ENCODE measurements around the gene HSPA14. TPM values are rescaled to one million over a fixed set of nuclear protein-coding genes. Genes with fewer than 3 reads are reported as not detected.

Gene HSPA14
- total RNA-seq, 2 donors from 2014 or later, result 17.1 to 24.9 TPM

GRCh38 chr10:14911801-14912200 is 73.7 kb downstream of the HSPA14 start:
- no peak for TF ChIP-seq CTCF (conservative IDR thresholded peaks at IDR 0.05)
- H3K36me3 Mint-ChIP-seq (ENCODE audit: low read depth), result peaks cover 94% of the 10 kb centered on the region

GRCh38 chr10:14916600-14916999 is 78.5 kb downstream of the HSPA14 start:
- no peaks in the 10 kb centered on the region for H3K4me1 Mint-ChIP-seq
- H3K27me3 Mint-ChIP-seq (ENCODE audit: insufficient read depth), result no peaks in the 10 kb centered on the region
- H3K4me3 ChIP-seq (ENCODE audit: low read length), result peak overlapping the region; percentile 7
- H3K4me1 ChIP-seq (ENCODE audit: control insufficient read depth, insufficient read depth, low read length), result no peaks in the 10 kb centered on the region
- H3K4me3 Mint-ChIP-seq, result no peak overlapping the region
- H3K36me3 Mint-ChIP-seq (ENCODE audit: low read depth), result peaks cover 93% of the 10 kb centered on the region
- H3K9me3 ChIP-seq (ENCODE audit: control insufficient read depth, low read length), result peaks cover 46% of the 10 kb centered on the region
- DNase-seq, result no peak
- H3K27ac ChIP-seq (ENCODE audit: low read depth, low read length), result no peak overlapping the region
- H3K9ac ChIP-seq (ENCODE audit: extremely low read depth, low read length, poor library complexity, severe bottlenecking), result no peak overlapping the region
- H3K27ac Mint-ChIP-seq, result no peak overlapping the region
- H3K9me3 Mint-ChIP-seq, result peaks cover 36% of the 10 kb centered on the region
- WGBS, 2 experiments (ENCODE audit: insufficient coverage in 1 of 2, insufficient read length in 1 of 2), result 94 to 95% methylated on average over 2 of the region's 2 CpGs
- peaks cover 37% of the 10 kb centered on the region for H3K36me3 ChIP-seq (ENCODE audit: control insufficient read depth, insufficient read depth, low read length)
- TF ChIP-seq CTCF (conservative IDR thresholded peaks at IDR 0.05), result no peak
- H3K27me3 ChIP-seq (ENCODE audit: control insufficient read depth, insufficient read depth, low read length, poor library complexity, severe bottlenecking), result no peaks in the 10 kb centered on the region

More at GRCh38 chr10:14911801-14912200, 73.7 kb downstream of the HSPA14 start:
- Histone ChIP-seq H3K4me3 (ENCODE audit: low read length) (no peak overlapping the region), H3K9ac (ENCODE audit: extremely low read depth, low read length, poor library complexity, severe bottlenecking) (no peak overlapping the region), H3K4me1 (ENCODE audit: control insufficient read depth, insufficient read depth, low read length) (no peaks in the 10 kb centered on the region), H3K27me3 (ENCODE audit: control insufficient read depth, insufficient read depth, low read length, poor library complexity, severe bottlenecking) (no peaks in the 10 kb centered on the region), H3K36me3 (ENCODE audit: control insufficient read depth, insufficient read depth, low read length) (peaks cover 59% of the 10 kb centered on the region), H3K9me3 (ENCODE audit: control insufficient read depth, low read length) (peaks cover 47% of the 10 kb centered on the region), H3K27ac (ENCODE audit: low read depth, low read length) (no peak overlapping the region)
- DNase-seq, result no peak
- H3K4me3 Mint-ChIP-seq, result no peak overlapping the region
- H3K4me1 Mint-ChIP-seq, result no peaks in the 10 kb centered on the region
- H3K27me3 Mint-ChIP-seq (ENCODE audit: insufficient read depth), result no peaks in the 10 kb centered on the region
- no peak overlapping the region for H3K27ac Mint-ChIP-seq
- 94 to 97% methylated on average over 3 of the region's 3 CpGs for WGBS, 2 experiments (ENCODE audit: insufficient coverage in 1 of 2, insufficient read length in 1 of 2)
- H3K9me3 Mint-ChIP-seq, result peaks cover 34% of the 10 kb centered on the region

- 93 to 99% methylated on average over 2 to 3 of the region's 3 CpGs for WGBS, 2 experiments (ENCODE audit: insufficient coverage in 1 of 2, insufficient read length in 1 of 2)
- peaks cover 89% of the 10 kb centered on the region for H3K36me3 Mint-ChIP-seq (ENCODE audit: low read depth)
- peaks cover 36% of the 10 kb centered on the region for H3K9me3 Mint-ChIP-seq
- Histone ChIP-seq H3K4me3 (ENCODE audit: low read length) (no peak overlapping the region), H3K27ac (ENCODE audit: low read depth, low read length) (no peak overlapping the region), H3K9ac (ENCODE audit: extremely low read depth, low read length, poor library complexity, severe bottlenecking) (no peak overlapping the region), H3K36me3 (ENCODE audit: control insufficient read depth, insufficient read depth, low read length) (peaks cover 40% of the 10 kb centered on the region), H3K4me1 (ENCODE audit: control insufficient read depth, insufficient read depth, low read length) (no peaks in the 10 kb centered on the region), H3K9me3 (ENCODE audit: control insufficient read depth, low read length) (peaks cover 46% of the 10 kb centered on the region), H3K27me3 (ENCODE audit: control insufficient read depth, insufficient read depth, low read length, poor library complexity, severe bottlenecking) (no peaks in the 10 kb centered on the region)
- H3K4me1 Mint-ChIP-seq, result no peaks in the 10 kb centered on the region
- DNase-seq, result no peak
- no peak for TF ChIP-seq CTCF (conservative IDR thresholded peaks at IDR 0.05)
- H3K4me3 Mint-ChIP-seq, result no peak overlapping the region
- no peaks in the 10 kb centered on the region for H3K27me3 Mint-ChIP-seq (ENCODE audit: insufficient read depth)
- H3K27ac Mint-ChIP-seq, result no peak overlapping the region
These were observed 79.7 kb downstream of the HSPA14 start for GRCh38 chr10:14917827-14918226.
